Measurements from ENCODE around the gene CDK19. TPM values are rescaled to one million over a fixed set of nuclear protein-coding genes. Genes with fewer than 3 reads are reported as not detected.

Gene CDK19
- total and polyA plus RNA-seq, 5 donors from 2014 or later = 1.4 to 16.5 (median 1.6) TPM

- no peaks in the 10 kb centered on the region for H3K27me3 Mint-ChIP-seq
- H3K4me3 Mint-ChIP-seq = no peak overlapping the region
- H3K27ac Mint-ChIP-seq = no peak overlapping the region
- H3K4me1 Mint-ChIP-seq = peaks cover under 1 to 14% (median 5%) of the 10 kb centered on the region in 4 donors
- Histone ChIP-seq H3K27ac (ENCODE audit: insufficient read depth, low read length, poor library complexity, severe bottlenecking) (no peak overlapping the region), H3K9me3 (ENCODE audit: control insufficient read depth in 2 of 2, low read length in 2 of 2) (no peaks in the 10 kb centered on the region), H3K4me1 (ENCODE audit: control insufficient read depth, insufficient read depth, low read length, poor library complexity, severe bottlenecking) (no peaks in the 10 kb centered on the region), H3K4me3 (ENCODE audit: low read depth, low read length) (no peak overlapping the region), H3K27me3 (ENCODE audit: control insufficient read depth, insufficient read depth, low read length) (no peaks in the 10 kb centered on the region), H3K36me3 (ENCODE audit: control insufficient read depth, insufficient read depth, low read length) (peaks cover 18% of the 10 kb centered on the region)
- DNase-seq (no peak), ATAC-seq (ENCODE audit: low read depth in 2 of 2) (no peak)
- H3K36me3 Mint-ChIP-seq = peaks cover 33% of the 10 kb centered on the region
- peaks cover 0 to 1% (median 0%) of the 10 kb centered on the region in 7 donors for H3K9me3 Mint-ChIP-seq
These were observed 188.8 kb downstream of the CDK19 start for GRCh38 chr6:110626442-110626841.

- Mint-ChIP-seq H3K4me3 (no peak overlapping the region), H3K27ac (no peak overlapping the region), H3K4me1 (peaks cover 0 to 8% (median 1%) of the 10 kb centered on the region in 4 donors), H3K27me3 (no peaks in the 10 kb centered on the region), H3K9me3 (peaks cover 0 to 1% (median 0%) of the 10 kb centered on the region in 7 donors), H3K36me3 (peaks cover 36% of the 10 kb centered on the region)
- DNase-seq (no peak), ATAC-seq (ENCODE audit: low read depth in 2 of 2) (no peak)
- Histone ChIP-seq H3K27me3 (ENCODE audit: control insufficient read depth, insufficient read depth, low read length) (no peaks in the 10 kb centered on the region), H3K4me1 (ENCODE audit: control insufficient read depth, insufficient read depth, low read length, poor library complexity, severe bottlenecking) (no peaks in the 10 kb centered on the region), H3K4me3 (ENCODE audit: low read depth, low read length) (no peak overlapping the region), H3K27ac (ENCODE audit: insufficient read depth, low read length, poor library complexity, severe bottlenecking) (no peak overlapping the region), H3K9me3 (ENCODE audit: control insufficient read depth in 2 of 2, low read length in 2 of 2) (no peaks in the 10 kb centered on the region), H3K36me3 (ENCODE audit: control insufficient read depth, insufficient read depth, low read length) (peaks cover 22% of the 10 kb centered on the region)
These were observed 189.4 kb downstream of the CDK19 start for GRCh38 chr6:110625883-110626282.

DNA sequence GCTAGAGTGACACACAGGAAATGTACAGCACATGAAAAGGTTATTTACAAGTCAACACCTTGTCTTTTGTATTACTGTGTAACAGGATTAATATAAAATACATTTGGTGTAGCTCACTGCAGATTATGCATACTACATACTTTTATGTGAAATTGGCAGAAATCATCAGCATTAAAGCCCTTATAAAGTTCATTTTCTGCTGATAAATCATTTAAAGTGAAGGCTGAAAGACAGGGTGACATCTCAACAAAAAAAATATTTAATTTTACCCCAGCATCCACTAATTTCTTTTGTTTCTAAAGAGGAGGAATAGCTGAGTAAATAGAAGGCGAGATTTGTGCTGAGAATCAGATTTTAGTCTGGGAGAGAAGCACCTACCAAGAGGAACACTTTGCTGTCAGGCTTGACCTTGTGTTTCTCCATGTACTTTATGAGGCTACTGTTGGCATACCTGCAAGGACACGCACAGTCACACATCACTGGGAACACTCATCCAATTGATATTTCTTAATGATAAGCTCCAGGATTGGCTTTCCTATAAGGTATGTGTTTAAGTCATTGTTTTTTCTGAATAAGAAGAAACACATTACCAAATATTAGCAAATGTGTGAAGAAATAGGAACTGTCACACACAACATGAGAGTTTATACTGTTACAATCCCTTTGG lies 192.2 kb downstream of the CDK19 start:
- no peaks in the 10 kb centered on the region for H3K9me3 ChIP-seq (ENCODE audit: control insufficient read depth in 2 of 2, low read length in 2 of 2)
- H3K27me3 ChIP-seq (ENCODE audit: control insufficient read depth, insufficient read depth, low read length) = no peaks in the 10 kb centered on the region
- peaks cover 49% of the 10 kb centered on the region for H3K36me3 Mint-ChIP-seq
- H3K9me3 Mint-ChIP-seq = no peaks in the 10 kb centered on the region
- peaks cover 0 to 5% (median 0%) of the 10 kb centered on the region in 4 donors for H3K4me1 Mint-ChIP-seq
- H3K4me3 Mint-ChIP-seq = no peak overlapping the region
- H3K27ac ChIP-seq (ENCODE audit: insufficient read depth, low read length, poor library complexity, severe bottlenecking) = no peak overlapping the region
- no peak overlapping the region for H3K4me3 ChIP-seq (ENCODE audit: low read depth, low read length)
- no peaks in the 10 kb centered on the region for H3K4me1 ChIP-seq (ENCODE audit: control insufficient read depth, insufficient read depth, low read length, poor library complexity, severe bottlenecking)
- H3K27ac Mint-ChIP-seq = no peak overlapping the region
- H3K36me3 ChIP-seq (ENCODE audit: control insufficient read depth, insufficient read depth, low read length) = peaks cover 30% of the 10 kb centered on the region
- H3K27me3 Mint-ChIP-seq = no peaks in the 10 kb centered on the region
- DNase-seq (no peak), ATAC-seq (ENCODE audit: low read depth in 2 of 2) (no peak)

- no peak for DNase-seq
- peak overlapping the region in 1 of 3 donors; percentile 34 for H3K27ac Mint-ChIP-seq
- H3K27me3 Mint-ChIP-seq = no peaks in the 10 kb centered on the region
- Histone ChIP-seq H3K27me3 (ENCODE audit: control insufficient read depth, insufficient read depth, low read length) (no peaks in the 10 kb centered on the region), H3K27ac (ENCODE audit: insufficient read depth, low read length, poor library complexity, severe bottlenecking) (no peak overlapping the region), H3K36me3 (ENCODE audit: control insufficient read depth, insufficient read depth, low read length) (peaks cover 30% of the 10 kb centered on the region), H3K4me1 (ENCODE audit: control insufficient read depth, insufficient read depth, low read length, poor library complexity, severe bottlenecking) (no peaks in the 10 kb centered on the region), H3K9me3 (ENCODE audit: control insufficient read depth in 2 of 2, low read length in 2 of 2) (no peaks in the 10 kb centered on the region), H3K4me3 (ENCODE audit: low read depth, low read length) (no peak overlapping the region)
- H3K4me3 Mint-ChIP-seq = no peak overlapping the region
- H3K9me3 Mint-ChIP-seq = no peaks in the 10 kb centered on the region
- no peak for ATAC-seq (ENCODE audit: low read depth in 2 of 2)
- H3K36me3 Mint-ChIP-seq = peaks cover 55% of the 10 kb centered on the region
- peaks cover 0 to 2% (median 0%) of the 10 kb centered on the region in 4 donors for H3K4me1 Mint-ChIP-seq
These were observed 194.2 kb downstream of the CDK19 start for GRCh38 chr6:110621061-110621460.

DNA sequence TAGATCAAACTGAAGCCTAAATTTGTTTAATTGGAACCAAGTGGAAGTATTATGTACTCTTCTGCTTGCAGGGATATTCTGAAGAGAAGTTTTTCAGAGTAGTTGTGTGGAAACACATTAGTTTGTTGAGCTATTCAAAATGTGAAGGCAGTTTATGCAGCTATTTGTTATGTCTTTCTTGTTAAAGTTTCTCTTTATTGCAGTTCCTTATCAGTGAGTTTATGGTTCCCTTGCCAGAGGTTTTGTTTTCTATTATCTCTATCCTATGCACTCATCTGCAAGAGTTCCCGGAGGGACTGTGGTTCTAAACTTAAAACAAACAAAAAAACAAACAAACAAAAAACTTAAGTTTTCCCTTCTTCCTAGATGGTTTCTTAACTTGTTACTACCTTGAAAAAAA lies 195.2 kb downstream of the CDK19 start:
- peaks cover 59% of the 10 kb centered on the region for H3K36me3 Mint-ChIP-seq
- H3K9me3 Mint-ChIP-seq = no peaks in the 10 kb centered on the region
- no peak overlapping the region for H3K4me3 Mint-ChIP-seq
- Histone ChIP-seq H3K27ac (ENCODE audit: insufficient read depth, low read length, poor library complexity, severe bottlenecking) (no peak overlapping the region), H3K36me3 (ENCODE audit: control insufficient read depth, insufficient read depth, low read length) (peaks cover 30% of the 10 kb centered on the region), H3K4me1 (ENCODE audit: control insufficient read depth, insufficient read depth, low read length, poor library complexity, severe bottlenecking) (no peaks in the 10 kb centered on the region), H3K9me3 (ENCODE audit: control insufficient read depth in 2 of 2, low read length in 2 of 2) (no peaks in the 10 kb centered on the region), H3K27me3 (ENCODE audit: control insufficient read depth, insufficient read depth, low read length) (no peaks in the 10 kb centered on the region), H3K4me3 (ENCODE audit: low read depth, low read length) (no peak overlapping the region)
- ATAC-seq (ENCODE audit: low read depth in 2 of 2) = no peak
- no peaks in the 10 kb centered on the region for H3K27me3 Mint-ChIP-seq
- H3K27ac Mint-ChIP-seq = peak overlapping the region in 1 of 3 donors; percentile 74
- H3K4me1 Mint-ChIP-seq = peaks cover 0 to 2% (median 0%) of the 10 kb centered on the region in 4 donors
- DNase-seq = no peak

- H3K4me3 ChIP-seq (ENCODE audit: low read depth, low read length) = no peak overlapping the region
- no peaks in the 10 kb centered on the region for H3K27me3 Mint-ChIP-seq
- H3K4me1 Mint-ChIP-seq = peaks cover 0 to 2% (median 0%) of the 10 kb centered on the region in 4 donors
- no peaks in the 10 kb centered on the region for H3K27me3 ChIP-seq (ENCODE audit: control insufficient read depth, insufficient read depth, low read length)
- ATAC-seq (ENCODE audit: low read depth in 2 of 2) = no peak
- peaks cover 60% of the 10 kb centered on the region for H3K36me3 Mint-ChIP-seq
- no peak overlapping the region for H3K27ac ChIP-seq (ENCODE audit: insufficient read depth, low read length, poor library complexity, severe bottlenecking)
- H3K4me1 ChIP-seq (ENCODE audit: control insufficient read depth, insufficient read depth, low read length, poor library complexity, severe bottlenecking) = no peaks in the 10 kb centered on the region
- peaks cover 35% of the 10 kb centered on the region for H3K36me3 ChIP-seq (ENCODE audit: control insufficient read depth, insufficient read depth, low read length)
- no peaks in the 10 kb centered on the region for H3K9me3 ChIP-seq (ENCODE audit: control insufficient read depth in 2 of 2, low read length in 2 of 2)
- peak overlapping the region in 2 of 3 donors; percentile 26 to 74 for H3K27ac Mint-ChIP-seq
- no peak for DNase-seq
- no peak overlapping the region for H3K4me3 Mint-ChIP-seq
- H3K9me3 Mint-ChIP-seq = no peaks in the 10 kb centered on the region
These were observed 195.9 kb downstream of the CDK19 start for GRCh38 chr6:110619275-110619908.

- Mint-ChIP-seq H3K9me3 (no peaks in the 10 kb centered on the region), H3K27me3 (no peaks in the 10 kb centered on the region), H3K4me3 (no peak overlapping the region), H3K4me1 (peaks cover 0 to 2% (median 0%) of the 10 kb centered on the region in 4 donors), H3K36me3 (peaks cover 67% of the 10 kb centered on the region), H3K27ac (peak overlapping the region; percentile 26 to 87 (median 74))
- Histone ChIP-seq H3K36me3 (ENCODE audit: control insufficient read depth, insufficient read depth, low read length) (peaks cover 41% of the 10 kb centered on the region), H3K9me3 (ENCODE audit: control insufficient read depth in 2 of 2, low read length in 2 of 2) (no peaks in the 10 kb centered on the region), H3K4me1 (ENCODE audit: control insufficient read depth, insufficient read depth, low read length, poor library complexity, severe bottlenecking) (no peaks in the 10 kb centered on the region), H3K4me3 (ENCODE audit: low read depth, low read length) (no peak overlapping the region), H3K27ac (ENCODE audit: insufficient read depth, low read length, poor library complexity, severe bottlenecking) (no peak overlapping the region), H3K27me3 (ENCODE audit: control insufficient read depth, insufficient read depth, low read length) (no peaks in the 10 kb centered on the region)
- ATAC-seq (ENCODE audit: low read depth in 2 of 2) = no peak
- DNase-seq = peak in 1 of 3 donors; percentile 65
These were observed 196.5 kb downstream of the CDK19 start for GRCh38 chr6:110618591-110619267.
